CD4-positive, alpha-beta T cell (primary cell): ENCODE measurements around the gene SPINT2. TPM values are rescaled to one million over a fixed set of nuclear protein-coding genes. Genes with fewer than 3 reads are reported as not detected.

ENCODE experiments used
- ATAC-seq: fragments of 200-7000 bp; cut with Tn5 transposase; one replicate; pipeline ENCODE4 v1.10.0; 2022; ENCODE audit warnings: mild to moderate bottlenecking; ENCODE audit not compliant: poor library complexity
- CTCF ChIA-PET: fragments of 350-600 bp; sonication (Branson Sonifier 250); formaldehyde crosslinking; loops from one replicate; lab custom pipeline; 2021; ENCODE audit warnings: antibody characterized with exemption, inconsistent platforms; lab: Charles Lee
- POLR2A ChIA-PET: fragments of 350-600 bp; sonication (Branson Sonifier 250); formaldehyde crosslinking; loops from one replicate; lab custom pipeline; 2021; ENCODE audit warnings: antibody characterized with exemption, inconsistent platforms; lab: Charles Lee
- DNase-seq, 14 experiments: peaks; one replicate each; pipeline ENCODE4 v3.0.0-alpha.2; 2013 to 2020; ENCODE audit warnings: mixed read lengths in 2 of 14
- H3K27ac ChIP-seq, 2 donors: one replicate each; pipeline versions ENCODE4 v1.5.1 to v1.7.0; 2013; ENCODE audit warnings: low read length in 2 of 2, low read depth in 1 of 2, mild to moderate bottlenecking in 1 of 2
- H3K27me3 ChIP-seq, 2 experiments: 1 replicate in 1 of 2; 2 replicates in 1 of 2; pipeline versions ENCODE4 v1.6.1 to v1.7.0; 2013; ENCODE audit warnings: low read length in 2 of 2, control low read depth in 1 of 2, mild to moderate bottlenecking in 1 of 2, moderate library complexity in 1 of 2; ENCODE audit not compliant: insufficient read depth in 2 of 2, control insufficient read depth in 1 of 2
- H3K36me3 ChIP-seq: one replicate; pipeline ENCODE4 v1.6.1; 2013; ENCODE audit warnings: low read length, control low read depth; ENCODE audit not compliant: insufficient read depth
- H3K4me1 ChIP-seq: one replicate; pipeline ENCODE4 v1.6.1; 2013; ENCODE audit warnings: low read length, control low read depth; ENCODE audit not compliant: insufficient read depth
- H3K4me3 ChIP-seq: one replicate; pipeline ENCODE4 v1.5.1; 2013; ENCODE audit warnings: mild to moderate bottlenecking, low read length, moderate library complexity
- H3K9me3 ChIP-seq, 2 experiments: 1 replicate in 1 of 2; 2 replicates in 1 of 2; pipeline versions ENCODE4 v1.6.1 to v1.7.0; 2013; ENCODE audit warnings: low read length in 2 of 2, mild to moderate bottlenecking in 2 of 2, control low read depth in 1 of 2, moderate library complexity in 1 of 2; ENCODE audit not compliant: control insufficient read depth in 1 of 2, insufficient read depth in 1 of 2
- H3K27ac Mint-ChIP-seq: one replicate; pipeline ENCODE4 v1.8.0; 2020; ENCODE audit warnings: mixed read lengths
- H3K27me3 Mint-ChIP-seq: one replicate; pipeline ENCODE4 v1.8.0; 2021; ENCODE audit warnings: mixed read lengths
- H3K36me3 Mint-ChIP-seq: one replicate; pipeline ENCODE4 v1.8.0; 2021; ENCODE audit warnings: low read depth, mixed read lengths
- H3K4me1 Mint-ChIP-seq: one replicate; pipeline ENCODE4 v1.8.0; 2021; ENCODE audit warnings: low read depth, mixed read lengths
- H3K4me3 Mint-ChIP-seq: one replicate; pipeline ENCODE4 v1.8.0; 2020; ENCODE audit warnings: mild to moderate bottlenecking, mixed read lengths
- H3K9me3 Mint-ChIP-seq: one replicate; pipeline ENCODE4 v1.8.0; 2020; ENCODE audit warnings: mixed read lengths
- CTCF ChIP-seq: fragments of 200-600 bp; IDR thresholded peaks from one replicate; pipeline ENCODE4 v1.8.0; 2022; ENCODE audit warnings: antibody characterized with exemption, mild to moderate bottlenecking
- intact Hi-C, 2 experiments: fragments of 100-400 bp; cut with DNase I in 1 of 2; cut with micrococcal nuclease in 1 of 2; formaldehyde crosslinking; loops; one replicate each; pipeline versions ENCODE4 v1.15.1 to v1.9.0; 2023 to 2025; cut with DNase I, micrococcal nuclease
- total RNA-seq, 174 experiments: library from RNA in 2 of 174; stranded (reverse) in 2 of 174; gene quantifications; one replicate each; pipeline ENCODE4 v1.2.3 and lab custom pipeline; 2021 to 2026

The SPINT2 gene
- total RNA-seq, 2 experiments from 2014 or later = 25.4 to 26.5 TPM

- Mint-ChIP-seq H3K27ac (no peak overlapping the region), H3K27me3 (peaks cover 84% of the 10 kb centered on the region), H3K36me3 (no peaks in the 10 kb centered on the region), H3K4me1 (peaks cover 27% of the 10 kb centered on the region), H3K9me3 (no peaks in the 10 kb centered on the region), H3K4me3 (no peak overlapping the region)
- intact Hi-C loops = loop anchor here in 1 of 2 experiments (5.0 kb wide), 1 partner anchor 320 kb away; the partner anchor contains the start of genes SIPA1L3 and WDR87
- Histone ChIP-seq H3K27ac (no peak overlapping the region), H3K9me3 (peaks cover 0 to 16% of the 10 kb centered on the region in 2 experiments), H3K4me1 (peaks cover 33% of the 10 kb centered on the region), H3K36me3 (no peaks in the 10 kb centered on the region), H3K27me3 (peaks cover 73 to 74% of the 10 kb centered on the region in 2 experiments), H3K4me3 (no peak overlapping the region)
- no peak for TF ChIP-seq CTCF
- ATAC-seq (no peak), DNase-seq (no peak)
- POLR2A ChIA-PET = no interaction called here
- CTCF ChIA-PET = interaction anchor here (0.9 to 1.2 kb wide), 3 partner anchors 147 to 325 kb away, joined by 3 to 4 read pairs (median 3); partner anchors contain the start of gene PSMD8
Observed at GRCh38 chr19:38227287-38228004, 36.9 kb upstream of the SPINT2 start.

GRCh38 chr19:38228005-38228377 lies 36.4 kb upstream of the SPINT2 start:
- Mint-ChIP-seq H3K4me3 (no peak overlapping the region), H3K4me1 (peaks cover 25% of the 10 kb centered on the region), H3K27ac (no peak overlapping the region), H3K9me3 (no peaks in the 10 kb centered on the region), H3K36me3 (no peaks in the 10 kb centered on the region), H3K27me3 (peaks cover 85% of the 10 kb centered on the region)
- POLR2A ChIA-PET = no interaction called here
- no peak overlapping the region for H3K4me3 ChIP-seq
- TF ChIP-seq CTCF = no peak
- peaks cover 0 to 16% of the 10 kb centered on the region in 2 experiments for H3K9me3 ChIP-seq
- H3K27me3 ChIP-seq = peaks cover 68 to 70% of the 10 kb centered on the region in 2 experiments
- DNase-seq (no peak), ATAC-seq (no peak)
- intact Hi-C loops = loop anchor here in 1 of 2 experiments (5.0 kb wide), 1 partner anchor 321 kb away; the partner anchor contains the start of genes SIPA1L3 and WDR87
- no peak overlapping the region for H3K27ac ChIP-seq
- H3K36me3 ChIP-seq = no peaks in the 10 kb centered on the region
- CTCF ChIA-PET = interaction anchor here (1.0 kb wide), 1 partner anchor 325 kb away, joined by 3 read pairs; no protein-coding TSS in a partner anchor
- H3K4me1 ChIP-seq = peaks cover 33% of the 10 kb centered on the region

- Histone ChIP-seq H3K4me3 (no peak overlapping the region), H3K9me3 (peaks cover 0 to 16% of the 10 kb centered on the region in 2 experiments), H3K27ac (no peak overlapping the region), H3K36me3 (no peaks in the 10 kb centered on the region), H3K27me3 (peaks cover 61 to 62% of the 10 kb centered on the region in 2 experiments), H3K4me1 (peaks cover 30% of the 10 kb centered on the region)
- ATAC-seq = no peak
- H3K27me3 Mint-ChIP-seq = peaks cover 81% of the 10 kb centered on the region
- POLR2A ChIA-PET = no interaction called here
- CTCF ChIA-PET = interaction anchor here (1.0 kb wide), 1 partner anchor 326 kb away, joined by 3 read pairs; no protein-coding TSS in a partner anchor
- intact Hi-C loops = loop anchor here in 1 of 2 experiments (5.0 kb wide), 1 partner anchor 321 kb away; the partner anchor contains the start of genes SIPA1L3 and WDR87
- H3K27ac Mint-ChIP-seq = no peak overlapping the region
- no peaks in the 10 kb centered on the region for H3K36me3 Mint-ChIP-seq
- peak overlapping the region; percentile 48 for H3K4me3 Mint-ChIP-seq
- TF ChIP-seq CTCF = no peak
- DNase-seq = no peak
- H3K9me3 Mint-ChIP-seq = no peaks in the 10 kb centered on the region
- H3K4me1 Mint-ChIP-seq = peaks cover 18% of the 10 kb centered on the region
Observed at GRCh38 chr19:38228491-38229439, 35.6 kb upstream of the SPINT2 start.
